ENCODE data around the gene XRN2.

XRN2 gene

GRCh38 chr20:21303061-21303871, at the start of gene XRN2:
Gene XRN2, plus strand, starts transcription at chr20:21303331. Its CDS starts 68 bp downstream, at chr20:21303399.
- peak in 55 of 56 donors; percentile 50 to 97 (median 91) for DNase-seq

GRCh38 chr20:21257192-21257591, 45.9 kb upstream of the XRN2 start:
- no peak for DNase-seq

- no peak for DNase-seq
These were observed 44.7 kb upstream of the XRN2 start for GRCh38 chr20:21258411-21258810.

GRCh38 chr20:21259346-21259745, 43.8 kb upstream of the XRN2 start:
- peak in 44 of 56 donors; percentile 3 to 74 (median 34) for DNase-seq

GRCh38 chr20:21262812-21263211, 40.3 kb upstream of the XRN2 start:
- no peak for DNase-seq

- no peak for DNase-seq
These were observed 37.6 kb upstream of the XRN2 start for GRCh38 chr20:21265261-21266190.

- DNase-seq = no peak
These were observed 37.0 kb upstream of the XRN2 start for GRCh38 chr20:21266191-21266536.

GRCh38 chr20:21269772-21270171, 33.4 kb upstream of the XRN2 start:
- DNase-seq = no peak

- no peak for DNase-seq
These were observed 32.3 kb upstream of the XRN2 start for GRCh38 chr20:21270806-21271205.

GRCh38 chr20:21272279-21272678, 30.9 kb upstream of the XRN2 start:
- no peak for DNase-seq

GRCh38 chr20:21272679-21273078, 30.5 kb upstream of the XRN2 start:
- DNase-seq = no peak

GRCh38 chr20:21273755-21274386, 29.3 kb upstream of the XRN2 start:
- no peak for DNase-seq

- DNase-seq = no peak
These were observed 24.3 kb upstream of the XRN2 start for GRCh38 chr20:21278829-21279228.

- no peak for DNase-seq
These were observed 23.2 kb upstream of the XRN2 start for GRCh38 chr20:21279706-21280521.

- no peak for DNase-seq
These were observed 22.6 kb upstream of the XRN2 start for GRCh38 chr20:21280522-21281016.

- no peak for DNase-seq
These were observed 16.4 kb upstream of the XRN2 start for GRCh38 chr20:21286775-21287174.

GRCh38 chr20:21288587-21289370, 14.4 kb upstream of the XRN2 start:
- no peak for DNase-seq

- DNase-seq = no peak
These were observed 13.5 kb upstream of the XRN2 start for GRCh38 chr20:21289651-21290050.

GRCh38 chr20:21291026-21291425, 12.1 kb upstream of the XRN2 start:
- no peak for DNase-seq

GRCh38 chr20:21294755-21295154, 8.4 kb upstream of the XRN2 start:
- no peak for DNase-seq
